OCI-LY1 (cell line): ENCODE measurements around the gene LRRC72.

ENCODE experiments used
- CTCF ChIP-seq: fragments of 200-600 bp; sonication (generic), shearing (Covaris generic); IDR thresholded peaks from 2 replicates; pipeline ENCODE4 v1.5.1; 2017; ENCODE audit warnings: mild to moderate bottlenecking, antibody characterized with exemption, low read length, moderate library complexity, mixed read lengths
- EZH2 ChIP-seq: fragments of 200-600 bp; sonication (generic), shearing (Covaris generic); IDR thresholded peaks from 2 replicates; pipeline ENCODE4 v1.8.0; 2017; ENCODE audit warnings: borderline replicate concordance, mixed run types, mild to moderate bottlenecking, antibody characterized with exemption, low read length, moderate library complexity, mixed read lengths

GRCh38 chr7:16603633-16604032, 77.0 kb downstream of the LRRC72 start:
- TF ChIP-seq CTCF (no peak), EZH2 (no peak)
